Panc1 (cell line): Measurements from ENCODE around the gene CSMD2. TPM values are rescaled to one million over a fixed set of nuclear protein-coding genes. Genes with fewer than 3 reads are reported as not detected.

ENCODE experiments used
- ATAC-seq: fragments of 200-7000 bp; cut with Tn5 transposase; 2 replicates; pipeline ENCODE4 v1.9.1; 2020; ENCODE audit warnings: mild to moderate bottlenecking, moderate library complexity
- BruUV-seq: library from RNA; stranded (reverse); fragments of 400-500 nt; replicated peaks from 2 replicates; lab custom pipeline; 2021; lab: Mats Ljungman, UMichigan
- CTCF ChIA-PET: fragments of 300-600 bp; sonication (Branson Sonifier 250); formaldehyde crosslinking; loops from one replicate; lab custom pipeline; 2022; ENCODE audit warnings: antibody characterized with exemption; lab: Charles Lee
- POLR2A ChIA-PET: fragments of 300-600 bp; sonication (Branson Sonifier 250); formaldehyde crosslinking; loops from one replicate; lab custom pipeline; 2022; ENCODE audit warnings: antibody characterized with exemption; lab: Charles Lee
- DNase-seq: peaks from one replicate; pipeline ENCODE4 v3.0.0-alpha.2; 2010; ENCODE audit warnings: low read depth, low spot score
- H3K27ac ChIP-seq: 2 replicates; pipeline ENCODE4 v1.5.1; 2011; ENCODE audit warnings: mild to moderate bottlenecking, low read length, inconsistent platforms
- H3K27me3 ChIP-seq: fragments of 200-500 bp; sonication (Bioruptor generic); 2 replicates; pipeline ENCODE4 v1.6.0; 2014; ENCODE audit warnings: low read length, inconsistent platforms; ENCODE audit not compliant: control insufficient read depth, insufficient read depth
- H3K36me3 ChIP-seq: fragments of 200-500 bp; sonication (Bioruptor generic); 2 replicates; pipeline ENCODE4 v1.5.1; 2014; ENCODE audit warnings: inconsistent platforms, mild to moderate bottlenecking, low read length, moderate library complexity; ENCODE audit not compliant: control insufficient read depth, insufficient read depth
- H3K4me1 ChIP-seq: 2 replicates; pipeline ENCODE4 v1.5.1; 2011; ENCODE audit warnings: inconsistent platforms, mild to moderate bottlenecking, low read length, moderate library complexity; ENCODE audit not compliant: control insufficient read depth, insufficient read depth
- H3K4me3 ChIP-seq, 2 experiments: 2 replicates each; pipeline ENCODE4 v1.5.1; 2011 to 2012; ENCODE audit warnings: low read depth in 2 of 2, low read length in 2 of 2, mild to moderate bottlenecking in 2 of 2, inconsistent platforms in 1 of 2, moderate library complexity in 1 of 2
- H3K9me3 ChIP-seq: fragments of 200-500 bp; sonication (Bioruptor generic); 2 replicates; pipeline ENCODE4 v1.5.1; 2014; ENCODE audit warnings: low read depth, mild to moderate bottlenecking, inconsistent platforms, low read length, moderate library complexity; ENCODE audit not compliant: control insufficient read depth, insufficient read depth
- POLR2AphosphoS5 ChIP-seq: IDR thresholded peaks from 2 replicates; pipeline ENCODE4 v1.6.1; 2012; ENCODE audit warnings: mild to moderate bottlenecking, low read depth, low read length, moderate library complexity
- SIN3A ChIP-seq: IDR thresholded peaks from 2 replicates; pipeline ENCODE4 v1.6.1; 2012; ENCODE audit warnings: low read depth, mild to moderate bottlenecking, low read length, moderate library complexity, borderline replicate concordance; ENCODE audit not compliant: insufficient read depth
- TCF7L2 ChIP-seq: IDR thresholded peaks from 2 replicates; pipeline ENCODE4 v1.6.1; 2011; ENCODE audit warnings: mild to moderate bottlenecking, low read depth, low read length, inconsistent platforms
- in situ Hi-C: cut with HindIII; loops from 2 replicates; pipeline ENCODE4 v1.10.0; 2016; ENCODE audit warnings: low sequenced_read_pairs, low pct_unique_long_range_greater_than_20kb
- intact Hi-C: fragments of 100-400 bp; cut with micrococcal nuclease; formaldehyde crosslinking; loops from one replicate; pipeline ENCODE4 v1.10.0; 2022; ENCODE audit not compliant: unreplicated experiment
- total RNA-seq: library from RNA; stranded (reverse); gene quantifications from one replicate; pipeline ENCODE4 v1.2.1, GENCODE V29; 2021; ENCODE audit not compliant: unreplicated experiment
- TF ChIP-seq, protein P1 (sequence below): fragments of 450-650 bp; IDR thresholded peaks from 2 replicates; pipeline ENCODE4 v1.5.1; 2017; ENCODE audit warnings: mild to moderate bottlenecking
- TF ChIP-seq, protein P2 (sequence below), 2 experiments: IDR thresholded peaks; 2 replicates each; pipeline ENCODE4 v1.6.1; 2011 to 2012; ENCODE audit warnings: low read depth in 2 of 2, control low read depth in 1 of 2, low read length in 1 of 2, mild to moderate bottlenecking in 1 of 2, moderate library complexity in 1 of 2; ENCODE audit not compliant: insufficient read depth in 1 of 2

The CSMD2 gene
- total RNA-seq, 1 experiment from 2014 or later = not detected

DNA sequence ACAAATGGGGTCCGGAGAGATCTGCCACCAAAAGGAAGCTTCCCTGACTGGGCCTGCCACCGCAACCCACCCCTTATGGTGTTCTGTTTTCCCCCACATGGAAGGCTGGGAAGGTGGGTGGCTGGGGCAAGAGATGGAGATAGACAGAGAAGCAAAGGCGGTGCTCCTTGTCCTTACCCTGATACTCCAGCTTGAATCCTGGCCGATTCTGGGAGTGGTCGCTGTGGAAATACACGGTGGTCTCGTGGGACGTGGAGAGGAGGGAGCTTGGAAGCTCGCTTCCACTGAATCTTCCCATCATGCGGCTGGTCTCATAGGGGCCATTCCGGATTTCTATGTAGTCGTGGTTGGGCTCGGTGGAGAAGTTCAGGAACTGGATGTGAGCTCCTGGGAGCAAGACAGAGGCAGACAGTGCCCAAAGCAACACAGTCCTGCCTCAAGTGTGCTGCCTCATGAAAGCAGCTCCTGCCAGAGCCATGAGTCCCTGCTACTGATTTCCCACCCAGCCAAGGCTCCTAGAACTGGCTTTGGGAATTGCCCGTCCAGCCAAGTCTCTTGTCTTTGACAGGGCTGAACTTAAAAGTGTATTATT, 554.1 kb downstream of the CSMD2 start:
- no peaks in the 10 kb centered on the region for H3K4me1 ChIP-seq
- TF ChIP-seq POLR2AphosphoS5 = no peak
- TF ChIP-seq, protein P1, sequence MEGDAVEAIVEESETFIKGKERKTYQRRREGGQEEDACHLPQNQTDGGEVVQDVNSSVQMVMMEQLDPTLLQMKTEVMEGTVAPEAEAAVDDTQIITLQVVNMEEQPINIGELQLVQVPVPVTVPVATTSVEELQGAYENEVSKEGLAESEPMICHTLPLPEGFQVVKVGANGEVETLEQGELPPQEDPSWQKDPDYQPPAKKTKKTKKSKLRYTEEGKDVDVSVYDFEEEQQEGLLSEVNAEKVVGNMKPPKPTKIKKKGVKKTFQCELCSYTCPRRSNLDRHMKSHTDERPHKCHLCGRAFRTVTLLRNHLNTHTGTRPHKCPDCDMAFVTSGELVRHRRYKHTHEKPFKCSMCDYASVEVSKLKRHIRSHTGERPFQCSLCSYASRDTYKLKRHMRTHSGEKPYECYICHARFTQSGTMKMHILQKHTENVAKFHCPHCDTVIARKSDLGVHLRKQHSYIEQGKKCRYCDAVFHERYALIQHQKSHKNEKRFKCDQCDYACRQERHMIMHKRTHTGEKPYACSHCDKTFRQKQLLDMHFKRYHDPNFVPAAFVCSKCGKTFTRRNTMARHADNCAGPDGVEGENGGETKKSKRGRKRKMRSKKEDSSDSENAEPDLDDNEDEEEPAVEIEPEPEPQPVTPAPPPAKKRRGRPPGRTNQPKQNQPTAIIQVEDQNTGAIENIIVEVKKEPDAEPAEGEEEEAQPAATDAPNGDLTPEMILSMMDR = no peak
- DNase-seq = no peak
- intact Hi-C loops (loop anchor here (10.0 kb wide), 1 partner anchor 136 kb away; the partner anchor contains the start of gene ZSCAN20), in situ Hi-C loops (no loop called here)
- H3K9me3 ChIP-seq = no peaks in the 10 kb centered on the region
- no peak overlapping the region for H3K27ac ChIP-seq
- no TSS peak for BruUV-seq
- H3K4me3 ChIP-seq = no peak overlapping the region
- H3K27me3 ChIP-seq = peaks cover 20% of the 10 kb centered on the region
- POLR2A ChIA-PET = no interaction called here
- no peak for ATAC-seq
- no peaks in the 10 kb centered on the region for H3K36me3 ChIP-seq
- CTCF ChIA-PET = no interaction called here

DNA sequence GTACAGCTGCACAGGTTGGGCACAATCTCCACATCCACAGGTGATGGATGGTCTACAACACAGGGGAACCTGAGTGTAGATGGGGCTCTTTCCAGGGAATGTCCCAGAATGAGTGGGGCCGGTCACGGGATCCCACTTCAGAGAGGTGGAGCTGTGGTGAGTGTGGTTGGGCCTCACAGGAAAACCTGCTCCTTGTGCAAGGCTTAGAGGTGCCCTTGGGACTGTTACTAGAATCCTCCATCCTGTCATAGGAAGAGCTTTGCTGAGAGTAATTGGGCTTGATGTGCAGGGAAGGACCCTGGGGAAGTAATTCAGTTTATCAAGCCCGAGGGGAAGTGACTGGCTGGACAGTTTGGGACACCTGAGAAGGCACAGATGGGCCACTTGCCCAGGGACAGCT, 554.6 kb downstream of the CSMD2 start:
- Histone ChIP-seq H3K4me3 (no peak overlapping the region), H3K27me3 (peaks cover 16% of the 10 kb centered on the region), H3K27ac (no peak overlapping the region), H3K36me3 (no peaks in the 10 kb centered on the region), H3K4me1 (no peaks in the 10 kb centered on the region), H3K9me3 (no peaks in the 10 kb centered on the region)
- TF ChIP-seq, protein P2, sequence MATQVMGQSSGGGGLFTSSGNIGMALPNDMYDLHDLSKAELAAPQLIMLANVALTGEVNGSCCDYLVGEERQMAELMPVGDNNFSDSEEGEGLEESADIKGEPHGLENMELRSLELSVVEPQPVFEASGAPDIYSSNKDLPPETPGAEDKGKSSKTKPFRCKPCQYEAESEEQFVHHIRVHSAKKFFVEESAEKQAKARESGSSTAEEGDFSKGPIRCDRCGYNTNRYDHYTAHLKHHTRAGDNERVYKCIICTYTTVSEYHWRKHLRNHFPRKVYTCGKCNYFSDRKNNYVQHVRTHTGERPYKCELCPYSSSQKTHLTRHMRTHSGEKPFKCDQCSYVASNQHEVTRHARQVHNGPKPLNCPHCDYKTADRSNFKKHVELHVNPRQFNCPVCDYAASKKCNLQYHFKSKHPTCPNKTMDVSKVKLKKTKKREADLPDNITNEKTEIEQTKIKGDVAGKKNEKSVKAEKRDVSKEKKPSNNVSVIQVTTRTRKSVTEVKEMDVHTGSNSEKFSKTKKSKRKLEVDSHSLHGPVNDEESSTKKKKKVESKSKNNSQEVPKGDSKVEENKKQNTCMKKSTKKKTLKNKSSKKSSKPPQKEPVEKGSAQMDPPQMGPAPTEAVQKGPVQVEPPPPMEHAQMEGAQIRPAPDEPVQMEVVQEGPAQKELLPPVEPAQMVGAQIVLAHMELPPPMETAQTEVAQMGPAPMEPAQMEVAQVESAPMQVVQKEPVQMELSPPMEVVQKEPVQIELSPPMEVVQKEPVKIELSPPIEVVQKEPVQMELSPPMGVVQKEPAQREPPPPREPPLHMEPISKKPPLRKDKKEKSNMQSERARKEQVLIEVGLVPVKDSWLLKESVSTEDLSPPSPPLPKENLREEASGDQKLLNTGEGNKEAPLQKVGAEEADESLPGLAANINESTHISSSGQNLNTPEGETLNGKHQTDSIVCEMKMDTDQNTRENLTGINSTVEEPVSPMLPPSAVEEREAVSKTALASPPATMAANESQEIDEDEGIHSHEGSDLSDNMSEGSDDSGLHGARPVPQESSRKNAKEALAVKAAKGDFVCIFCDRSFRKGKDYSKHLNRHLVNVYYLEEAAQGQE (IDR thresholded peaks at IDR 0.05; ENCODE audit: insufficient read depth in 1 of 2, low read depth in 2 of 2, low read length in 1 of 2) = no peak
- TF ChIP-seq SIN3A (no peak), TCF7L2 (no peak), POLR2AphosphoS5 (no peak)
- TF ChIP-seq, protein P1 = no peak
- in situ Hi-C loops = no loop called here
- DNase-seq (no peak), ATAC-seq (no peak)
- intact Hi-C loops = loop anchor here (10.0 kb wide), 1 partner anchor 136 kb away; the partner anchor contains the start of gene ZSCAN20
- CTCF ChIA-PET = no interaction called here
- no TSS peak for BruUV-seq
- POLR2A ChIA-PET = no interaction called here
